ENCODE results near the gene UAP1L1.

- no peak for TF ChIP-seq CTCF (IDR thresholded peaks at IDR 0.05; ENCODE audit: insufficient read depth, low read length)
- TF ChIP-seq REST (IDR thresholded peaks at IDR 0.05; ENCODE audit: insufficient replicate concordance, low read depth): no peak
- TF ChIP-seq POLR2AphosphoS5 (IDR thresholded peaks at IDR 0.05; ENCODE audit: low read depth): no peak
These were observed 8.5 kb upstream of the UAP1L1 start for GRCh38 chr9:137068539-137069507.

Measured in HL-60 (cell line).